Measurements from ENCODE around the gene RPL18A. TPM values are rescaled to one million over a fixed set of nuclear protein-coding genes. Genes with fewer than 3 reads are reported as not detected.
A peak's percentile ranks its signal among the peaks of the same experiment; 100 is the strongest.

The RPL18A gene
- total RNA-seq, 1 donor from 2014 or later, result 975 TPM

GRCh38 chr19:17831419-17831888 is 28.3 kb upstream of the RPL18A start:
- Mint-ChIP-seq H3K36me3 (no peaks in the 10 kb centered on the region), H3K4me3 (peak overlapping the region; percentile 69), H3K9me3 (no peaks in the 10 kb centered on the region), H3K4me1 (peaks cover 27% of the 10 kb centered on the region), H3K27ac (peak overlapping the region; percentile 82), H3K27me3 (ENCODE audit: insufficient read depth, low read depth) (peaks cover 6% of the 10 kb centered on the region)
- Histone ChIP-seq H3F3A (ENCODE audit: low read depth) (peaks cover 38% of the 10 kb centered on the region), H2AFZ (replicated peaks) (peak overlapping the region; percentile 64), H3K9me3 (ENCODE audit: low read depth) (no peaks in the 10 kb centered on the region), H3K27me3 (peaks cover 20% of the 10 kb centered on the region), H3K36me3 (no peaks in the 10 kb centered on the region), H3K79me2 (ENCODE audit: low read depth) (no peaks in the 10 kb centered on the region), H3K4me1 (peaks cover 13% of the 10 kb centered on the region), H3K9ac (no peak overlapping the region), H3K4me2 (peak overlapping the region; percentile 79), H3K27ac (no peak overlapping the region), H3K4me3 (peak overlapping the region; percentile 54), H4K20me1 (ENCODE audit: low read depth) (peaks cover 4% of the 10 kb centered on the region)
- peak; percentile 49 for DNase-seq (ENCODE audit: low spot score)
- peak; percentile 34 for TF ChIP-seq EZH2phosphoT487 (IDR thresholded peaks at IDR 0.05)
- TF ChIP-seq CTCF (IDR thresholded peaks at IDR 0.05), result no peak
- peak; percentile 34 for TF ChIP-seq EZH2 (IDR thresholded peaks at IDR 0.05)

GRCh38 chr19:17832443-17833208 is 27.1 kb upstream of the RPL18A start:
- DNase-seq (ENCODE audit: low spot score), result no peak
- Histone ChIP-seq H3K4me2 (no peak overlapping the region), H3K9me3 (ENCODE audit: low read depth) (no peaks in the 10 kb centered on the region), H3K9ac (no peak overlapping the region), H3F3A (ENCODE audit: low read depth) (peaks cover 38% of the 10 kb centered on the region), H3K36me3 (no peaks in the 10 kb centered on the region), H3K4me1 (peaks cover 13% of the 10 kb centered on the region), H3K4me3 (no peak overlapping the region), H2AFZ (replicated peaks) (no peak overlapping the region), H3K27me3 (peaks cover 20% of the 10 kb centered on the region), H3K79me2 (ENCODE audit: low read depth) (no peaks in the 10 kb centered on the region), H3K27ac (no peak overlapping the region), H4K20me1 (ENCODE audit: low read depth) (peaks cover 4% of the 10 kb centered on the region)
- TF ChIP-seq CTCF (IDR thresholded peaks at IDR 0.05) (no peak), EZH2 (IDR thresholded peaks at IDR 0.05) (no peak), EZH2phosphoT487 (IDR thresholded peaks at IDR 0.05) (no peak)
- Mint-ChIP-seq H3K27ac (no peak overlapping the region), H3K36me3 (no peaks in the 10 kb centered on the region), H3K27me3 (ENCODE audit: insufficient read depth, low read depth) (peaks cover 6% of the 10 kb centered on the region), H3K4me1 (peaks cover 30% of the 10 kb centered on the region), H3K9me3 (no peaks in the 10 kb centered on the region), H3K4me3 (peak overlapping the region; percentile 64)

DNA sequence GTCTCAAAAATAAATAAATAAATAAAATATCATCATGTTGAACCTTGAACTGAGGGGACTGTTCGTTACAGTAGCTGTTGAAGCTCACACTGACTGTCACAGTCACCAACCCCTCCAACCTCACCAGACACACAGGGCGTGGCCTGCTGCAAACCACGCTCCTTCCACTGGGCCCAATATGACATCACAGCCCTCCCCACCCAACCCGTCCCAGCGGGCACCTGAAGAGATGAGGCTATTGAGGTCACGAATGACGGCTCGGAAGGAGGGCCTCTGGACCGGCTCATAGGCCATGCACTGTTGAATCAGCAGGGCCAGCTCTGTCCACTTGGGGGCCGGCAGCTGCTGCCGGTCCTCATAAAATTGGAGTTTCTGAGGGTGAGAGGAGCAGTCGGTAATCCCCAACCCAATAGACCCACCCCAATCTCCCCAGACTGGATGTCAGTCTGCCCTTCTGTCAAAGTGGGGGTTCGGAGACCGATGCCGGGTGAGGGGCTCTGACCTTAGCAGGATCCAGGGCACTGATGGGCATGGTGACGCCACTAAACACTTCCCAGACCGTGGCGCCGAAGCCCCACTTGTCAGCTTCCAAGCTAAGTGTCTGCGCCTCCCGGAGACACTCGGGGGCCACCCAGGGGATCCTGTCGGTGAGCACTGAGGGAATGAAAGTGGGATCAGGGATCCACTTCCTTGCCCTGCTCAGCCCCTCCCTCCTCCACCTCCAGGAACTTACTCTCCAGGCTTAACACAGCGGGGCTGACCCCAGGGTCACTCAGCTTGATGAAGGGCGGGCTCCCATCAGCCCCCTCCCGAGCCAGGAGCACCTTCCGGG is 25.1 kb upstream of the RPL18A start:
- Histone ChIP-seq H3K4me1 (peaks cover 13% of the 10 kb centered on the region), H3K9ac (no peak overlapping the region), H3K4me2 (peak overlapping the region; percentile 7), H4K20me1 (ENCODE audit: low read depth) (peaks cover 4% of the 10 kb centered on the region), H3K36me3 (no peaks in the 10 kb centered on the region), H3K27me3 (peaks cover 29% of the 10 kb centered on the region), H3F3A (ENCODE audit: low read depth) (peaks cover 33% of the 10 kb centered on the region), H2AFZ (replicated peaks) (no peak overlapping the region), H3K4me3 (no peak overlapping the region), H3K27ac (no peak overlapping the region), H3K79me2 (ENCODE audit: low read depth) (no peaks in the 10 kb centered on the region), H3K9me3 (ENCODE audit: low read depth) (no peaks in the 10 kb centered on the region)
- Mint-ChIP-seq H3K4me3 (peak overlapping the region; percentile 2), H3K36me3 (no peaks in the 10 kb centered on the region), H3K4me1 (peaks cover 34% of the 10 kb centered on the region), H3K9me3 (no peaks in the 10 kb centered on the region), H3K27ac (no peak overlapping the region), H3K27me3 (ENCODE audit: insufficient read depth, low read depth) (peaks cover 12% of the 10 kb centered on the region)
- peak; percentile 58 for DNase-seq (ENCODE audit: low spot score)
- TF ChIP-seq CTCF (IDR thresholded peaks at IDR 0.05) (peak; percentile 42), EZH2 (IDR thresholded peaks at IDR 0.05) (no peak)

Measured in neural progenitor cell (in vitro differentiated cells).